EL (cell line): ENCODE measurements around the gene DEPP1.

Source experiments
- DNase-seq: peaks from one replicate; pipeline ENCODE4 v3.0.0-alpha.2; 2016

Gene DEPP1

DNA sequence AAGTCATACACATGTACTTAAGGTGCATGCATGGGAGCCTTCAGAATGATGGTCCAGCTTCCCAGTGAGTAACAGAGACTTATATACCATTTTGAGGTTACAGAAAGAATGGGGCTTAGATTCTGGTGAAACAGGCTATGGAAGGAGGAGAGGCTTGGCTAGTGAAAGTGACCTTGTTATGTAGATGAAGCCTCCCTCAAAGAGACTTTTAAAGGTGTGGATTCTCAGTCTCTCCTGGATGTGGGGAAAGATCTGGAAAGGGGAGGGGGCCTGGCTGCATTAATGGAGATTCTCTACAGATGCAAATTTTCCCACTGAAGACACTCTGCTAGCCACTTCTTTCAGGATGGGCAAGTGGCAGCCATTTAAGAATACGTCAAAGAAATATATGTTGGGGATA, 13.5 kb downstream of the DEPP1 start:
- DNase-seq, result no peak

DNA sequence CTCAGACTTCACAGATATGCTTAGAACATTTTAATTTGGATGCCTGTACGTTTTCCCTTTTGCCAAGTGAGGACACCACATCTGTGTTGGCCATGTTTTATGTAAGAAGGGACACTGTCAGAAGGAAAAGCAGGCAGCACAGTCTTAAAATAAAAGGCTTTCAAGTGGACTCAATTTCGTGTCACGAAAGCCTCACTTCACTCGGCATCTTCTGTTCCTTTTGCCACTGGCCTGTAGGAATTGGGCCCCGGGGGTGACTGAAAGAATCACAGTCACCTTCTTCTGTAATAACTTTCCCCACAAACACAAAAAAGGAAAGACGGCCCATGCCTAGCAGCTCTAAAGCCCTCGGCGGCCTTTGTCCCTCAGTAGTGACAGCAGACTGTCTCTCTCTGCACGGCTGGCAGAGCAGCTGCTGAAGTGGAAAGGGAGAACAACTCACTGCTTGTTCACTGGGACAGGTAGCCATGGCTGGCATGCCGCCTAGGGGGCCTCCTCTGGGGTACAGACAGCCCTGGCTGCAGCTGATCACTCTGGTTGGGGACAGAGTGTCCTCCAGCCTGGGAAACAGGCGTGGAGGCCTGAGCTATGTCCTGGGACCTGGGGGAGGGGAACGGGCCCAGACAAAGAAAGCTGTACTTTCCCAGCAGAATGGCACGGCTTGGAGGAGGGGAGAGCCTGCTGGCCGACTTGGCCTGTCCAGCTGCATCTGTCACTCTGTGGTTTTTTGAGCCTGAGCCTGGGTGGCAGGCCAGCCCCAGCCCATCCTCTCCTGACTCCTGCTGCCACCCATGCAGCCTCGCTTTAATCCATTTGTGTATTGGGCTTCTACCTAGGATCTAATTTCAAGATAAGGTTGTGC, 14.6 kb downstream of the DEPP1 start:
- DNase-seq, result no peak

DNA sequence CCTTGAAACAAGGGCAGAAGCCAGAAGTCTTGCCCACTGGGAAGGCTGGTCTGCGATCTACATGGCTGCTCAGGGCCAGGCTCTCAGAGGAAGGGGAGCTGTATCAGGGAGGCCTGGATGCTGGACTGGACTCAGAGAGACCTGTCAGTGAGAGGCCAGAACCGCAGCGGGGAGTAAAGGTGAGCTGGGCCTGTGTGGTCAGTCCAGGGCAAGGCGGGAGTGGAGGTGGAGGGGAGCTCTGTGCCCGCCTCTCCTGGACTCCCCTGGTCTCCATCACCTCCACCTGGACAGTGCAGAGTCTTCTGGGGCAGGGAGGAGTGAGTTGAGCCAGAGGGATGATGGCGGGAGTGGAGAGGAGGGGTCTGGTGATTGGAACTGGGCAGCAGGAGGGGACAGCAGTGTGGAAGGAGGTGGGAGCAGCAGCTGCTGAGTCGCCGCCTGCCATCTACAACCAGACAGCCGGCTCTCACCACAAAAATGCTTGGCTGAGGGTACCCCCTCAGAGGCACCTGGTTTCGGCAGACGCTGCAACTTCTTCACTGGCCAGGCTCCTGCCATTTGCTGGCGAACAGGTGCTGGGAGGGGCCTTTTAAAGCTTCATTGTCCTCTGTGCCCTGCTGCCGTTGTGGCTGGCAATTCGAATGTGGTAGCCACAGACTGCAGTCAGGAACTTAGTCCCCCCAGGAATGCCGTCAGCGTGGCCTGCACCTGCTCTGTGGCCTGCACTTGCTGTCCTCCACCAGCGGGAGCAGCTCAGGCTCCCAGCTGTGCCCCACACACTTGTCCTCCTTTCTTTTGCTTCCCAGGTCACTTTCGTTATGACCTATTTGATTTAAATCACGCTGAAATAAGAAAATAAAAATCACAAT, 15.5 kb downstream of the DEPP1 start:
- no peak for DNase-seq

DNA sequence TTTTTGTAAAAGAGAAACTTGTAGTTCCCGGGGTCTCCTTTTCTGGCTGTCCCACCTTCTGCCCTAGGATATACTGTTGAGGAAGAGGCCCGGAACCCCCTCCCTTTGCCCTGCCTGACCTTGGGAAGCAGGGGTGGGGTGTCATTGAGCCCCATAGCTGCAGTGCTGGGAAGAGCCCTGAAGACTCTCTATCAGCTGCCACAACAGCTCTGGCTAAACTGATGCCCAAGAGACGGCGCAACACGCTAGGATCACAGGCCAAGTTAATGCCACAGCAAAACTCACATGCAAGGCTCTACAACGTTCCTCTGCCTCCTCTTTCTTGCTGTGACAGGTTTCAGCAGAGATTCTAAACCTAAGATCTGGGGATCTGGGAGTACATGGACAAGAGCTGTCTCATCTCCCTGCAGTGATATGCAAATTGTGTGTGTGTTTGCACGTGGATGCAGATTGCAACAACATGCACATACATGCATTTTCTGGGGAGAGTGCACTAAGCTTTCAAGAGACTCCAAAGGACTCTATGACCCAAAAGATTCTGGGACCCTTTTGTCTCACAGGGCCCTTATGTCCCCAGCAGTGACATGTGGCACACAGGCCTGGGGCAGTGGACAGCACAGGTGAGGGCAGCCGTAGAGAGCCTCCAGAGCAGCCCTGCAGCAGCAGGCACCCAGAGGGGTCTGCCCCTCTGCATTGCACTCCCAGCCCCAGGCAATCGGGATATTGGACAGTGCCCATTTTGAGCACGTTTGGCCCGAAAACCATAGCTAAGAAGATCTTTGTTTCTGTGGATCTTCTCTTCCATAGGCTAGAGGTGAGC, 16.5 kb downstream of the DEPP1 start:
- DNase-seq, result no peak

DNA sequence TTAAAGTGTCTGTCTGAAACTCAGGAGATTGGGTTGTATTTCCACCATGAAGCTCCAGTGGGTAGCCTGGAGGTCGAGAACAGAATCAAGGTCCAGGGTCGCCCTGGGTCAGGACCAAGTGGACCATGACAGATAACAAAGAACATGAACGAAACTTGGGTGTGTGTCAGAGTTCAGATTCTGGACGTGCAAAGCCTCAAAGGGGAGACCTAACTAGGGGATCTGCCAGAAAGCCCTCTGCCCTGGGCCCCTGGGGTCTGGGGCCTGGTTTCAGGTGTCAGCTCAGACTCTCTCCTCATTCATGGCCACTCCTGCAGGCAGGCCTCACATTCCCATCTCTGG, 17.4 kb downstream of the DEPP1 start:
- DNase-seq, result no peak

DNA sequence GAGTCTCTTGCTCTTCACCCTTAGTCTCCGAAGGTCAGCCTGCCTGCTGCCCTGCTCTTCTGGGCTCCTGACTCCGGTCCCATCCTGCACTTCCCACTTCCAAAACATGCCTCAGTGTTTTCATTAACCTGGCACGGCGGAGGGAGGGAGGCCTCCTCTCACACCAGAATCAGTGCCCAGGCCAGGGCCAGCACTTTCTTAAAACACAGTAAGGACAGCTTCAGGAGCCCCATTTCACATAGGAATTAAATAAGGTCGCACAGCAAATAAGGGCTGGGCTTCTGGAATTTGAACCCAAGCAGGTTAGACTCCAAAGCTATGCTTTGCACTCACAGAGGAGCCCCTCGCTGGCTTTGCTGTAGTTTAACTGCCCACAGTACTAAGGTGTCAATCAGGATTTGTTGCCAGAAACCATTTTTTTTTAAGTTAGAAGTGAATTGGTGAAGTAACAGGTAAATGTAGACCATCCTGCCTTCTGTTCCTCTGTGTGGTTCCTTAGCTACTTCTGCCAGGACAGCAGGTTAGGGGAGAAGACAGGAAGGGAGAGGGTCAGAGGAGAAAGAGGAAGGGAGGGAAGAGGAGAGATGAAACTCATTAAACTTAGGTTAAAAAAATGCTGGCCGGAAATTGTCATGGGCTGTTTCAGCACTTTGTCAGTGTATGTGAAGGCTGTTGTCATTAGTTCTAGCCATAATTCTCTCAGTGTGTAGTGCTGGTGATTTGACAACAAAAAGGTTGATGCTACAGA, 18.0 kb downstream of the DEPP1 start:
- no peak for DNase-seq

DNA sequence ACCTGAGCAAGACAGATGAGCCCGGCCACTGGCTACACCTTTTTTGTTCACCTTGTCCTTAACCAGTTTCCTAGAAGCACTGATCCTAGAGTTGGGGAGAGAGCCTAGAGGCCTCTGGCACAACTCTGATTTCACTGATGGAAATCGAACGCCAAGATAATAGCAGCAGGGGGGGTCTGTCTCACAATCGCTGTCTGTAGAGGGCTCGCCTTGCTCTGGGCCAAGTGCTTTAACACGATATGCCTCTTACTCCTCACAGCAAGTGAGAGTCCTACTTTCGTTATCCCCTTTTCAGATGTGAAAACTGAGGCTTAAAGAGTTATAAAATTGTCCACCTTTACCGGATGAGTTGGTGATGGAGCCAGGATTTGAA, 18.5 kb downstream of the DEPP1 start:
- no peak for DNase-seq

DNA sequence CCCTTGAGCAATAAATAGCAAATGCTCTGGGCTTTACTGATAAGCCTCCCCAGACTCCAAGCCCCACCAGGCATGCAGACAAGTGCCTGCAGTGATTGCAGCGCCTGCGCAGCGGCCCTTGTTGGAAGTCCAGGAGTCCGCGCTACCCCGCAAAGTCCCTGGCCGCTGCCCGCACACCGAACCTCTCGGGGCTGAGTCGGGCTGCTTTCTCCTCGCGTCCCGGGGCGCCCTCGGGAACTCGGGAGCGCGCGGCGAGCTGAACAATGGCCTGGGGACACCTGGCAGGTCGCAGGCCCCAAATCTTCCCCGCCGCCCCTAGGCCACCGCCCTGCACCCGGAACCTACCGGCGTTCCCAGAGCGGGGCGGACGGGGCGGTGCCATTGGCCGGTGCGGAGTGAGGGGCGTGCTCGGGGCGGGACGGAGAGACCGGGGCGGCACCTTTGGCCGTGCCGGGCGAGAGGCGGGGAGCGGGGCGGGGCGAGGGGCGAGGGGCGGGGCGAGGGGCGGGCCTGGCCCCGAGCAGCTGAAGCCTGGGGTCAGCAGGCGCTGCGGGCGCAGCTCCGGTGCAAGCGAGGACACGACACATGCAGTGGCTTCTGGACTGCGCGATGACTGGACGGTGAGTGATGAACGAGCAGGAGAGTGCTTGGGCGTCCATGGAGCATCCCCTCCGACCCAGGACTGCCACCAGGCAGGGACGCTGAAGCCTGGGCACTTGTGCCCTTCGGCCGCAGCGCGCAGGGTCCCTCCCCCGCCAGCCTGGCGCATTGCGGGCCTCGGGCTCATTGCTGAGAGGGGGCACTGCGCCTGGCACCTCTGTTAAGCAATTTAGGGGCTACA, 19.1 kb downstream of the DEPP1 start, which contains the start of gene RASSF4:
Gene RASSF4, plus strand, starts transcription at position 556 of the 841 bp plus-strand sequence. CDS start 10,401 bp downstream, outside the sequence.
- peak; percentile 86 for DNase-seq

DNA sequence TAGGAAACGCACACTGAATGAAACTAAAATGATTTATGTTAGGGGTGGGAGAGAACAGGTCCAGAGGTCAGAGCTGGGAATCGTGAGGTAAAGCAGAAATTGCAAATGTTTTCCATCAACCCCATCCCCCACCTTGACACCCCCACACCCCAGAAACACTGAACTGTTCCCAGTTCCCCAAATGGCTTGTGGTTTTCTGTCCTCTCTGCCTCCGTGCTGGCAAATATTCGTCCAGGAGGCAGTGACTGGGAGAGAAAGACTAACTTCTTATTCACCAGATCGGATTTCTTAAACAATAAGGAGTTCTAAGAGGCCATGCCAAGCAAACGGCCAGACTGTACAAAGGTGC, 19.7 kb downstream of the DEPP1 start:
- no peak for DNase-seq

DNA sequence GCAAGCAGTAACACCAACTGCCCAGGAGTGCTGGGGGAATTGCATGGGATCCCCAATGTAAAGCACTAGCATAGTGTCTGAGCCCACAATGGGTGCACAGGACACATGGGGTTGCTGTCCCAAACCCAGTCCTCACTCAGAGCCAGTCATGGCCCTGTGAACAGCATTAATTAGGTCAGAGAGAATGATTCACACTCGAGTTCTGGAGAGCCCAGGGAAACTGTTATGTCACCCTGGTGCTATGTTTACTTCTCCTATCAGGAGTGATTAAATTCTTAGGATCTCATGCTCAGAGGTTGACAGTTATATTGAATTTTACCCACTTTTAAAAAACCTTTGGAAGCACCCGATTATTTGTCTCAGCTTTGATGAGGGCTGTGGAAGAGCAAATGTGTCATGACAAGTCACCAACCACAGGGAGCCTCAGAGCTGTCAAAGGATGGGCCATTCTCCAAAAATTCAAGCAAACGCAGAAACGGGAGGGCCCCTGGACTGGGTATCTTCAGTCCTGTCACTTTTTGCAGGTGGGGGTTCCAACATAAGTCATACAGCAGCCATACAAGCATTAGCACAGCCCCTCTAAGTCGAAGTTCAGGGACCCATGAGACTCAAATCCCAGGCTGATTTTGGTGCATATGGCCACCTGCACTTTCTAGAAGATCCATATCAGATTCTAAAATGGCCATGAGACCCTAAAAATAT, 20.3 kb downstream of the DEPP1 start:
- peak; percentile 67 for DNase-seq

DNA sequence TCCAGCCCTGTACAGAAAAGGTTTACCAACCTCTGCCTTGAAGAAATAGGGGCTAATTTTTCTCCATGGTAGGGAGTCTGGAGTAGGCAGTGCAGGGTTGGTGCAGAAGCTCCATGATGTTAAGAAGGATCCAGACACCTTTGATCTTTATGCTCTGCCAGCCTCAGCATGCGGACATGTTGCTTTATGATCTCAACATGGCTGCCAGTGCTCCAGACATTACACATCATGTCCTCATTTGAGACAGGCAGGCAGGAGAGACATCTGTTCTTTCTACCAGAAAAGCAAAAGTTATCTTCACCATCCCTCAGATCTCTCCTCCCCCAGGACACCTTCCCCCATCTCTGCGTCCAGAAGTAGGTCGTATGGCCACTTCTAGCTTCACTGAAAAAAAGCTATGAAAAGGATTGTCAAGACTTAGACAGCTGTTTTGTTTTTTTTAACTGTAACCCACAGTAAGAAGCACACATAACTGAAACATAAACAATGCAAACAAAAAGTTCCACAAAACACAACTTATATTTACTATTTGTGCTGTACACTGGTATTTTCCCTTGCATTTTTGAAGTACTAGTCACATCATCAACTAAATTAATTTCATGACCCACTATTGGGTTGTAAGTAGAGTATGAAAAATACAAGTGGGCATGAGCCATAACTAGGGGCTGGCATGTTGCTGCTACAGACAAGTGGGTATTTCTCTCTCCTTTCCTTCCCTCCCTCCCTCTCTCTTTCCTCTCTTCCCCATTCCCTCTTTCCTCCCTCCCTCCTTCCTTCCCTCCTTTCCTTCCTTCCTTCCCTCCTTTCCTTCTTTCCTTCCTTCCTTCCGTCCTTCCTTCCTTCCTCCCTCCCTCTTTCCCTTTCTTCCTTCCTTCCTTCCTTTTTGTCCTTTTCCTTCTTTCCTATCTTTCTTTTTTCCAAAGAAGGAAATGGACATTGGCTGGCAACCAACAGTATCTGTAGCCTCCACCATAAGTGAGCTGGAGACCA, 21.6 kb downstream of the DEPP1 start:
- no peak for DNase-seq

DNA sequence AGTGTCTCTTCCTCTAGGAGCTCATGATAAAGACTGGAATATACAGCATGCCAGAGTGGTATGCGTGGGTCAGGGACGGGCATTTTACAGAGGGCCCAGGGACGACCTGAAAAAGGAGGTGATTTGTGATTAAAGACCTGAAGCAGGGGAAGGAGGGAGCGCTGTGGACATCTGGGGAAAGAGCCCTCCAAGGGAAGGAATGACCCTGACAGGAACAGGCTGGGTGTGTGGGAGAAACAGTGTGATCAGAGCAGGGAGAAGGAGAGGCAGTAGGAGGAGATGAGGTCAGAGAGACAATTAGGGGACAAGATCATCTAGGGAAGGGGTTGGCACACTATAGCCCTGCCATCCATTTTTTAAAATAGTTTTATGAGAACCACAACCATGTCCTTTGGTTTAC, 22.4 kb downstream of the DEPP1 start:
- DNase-seq, result no peak

DNA sequence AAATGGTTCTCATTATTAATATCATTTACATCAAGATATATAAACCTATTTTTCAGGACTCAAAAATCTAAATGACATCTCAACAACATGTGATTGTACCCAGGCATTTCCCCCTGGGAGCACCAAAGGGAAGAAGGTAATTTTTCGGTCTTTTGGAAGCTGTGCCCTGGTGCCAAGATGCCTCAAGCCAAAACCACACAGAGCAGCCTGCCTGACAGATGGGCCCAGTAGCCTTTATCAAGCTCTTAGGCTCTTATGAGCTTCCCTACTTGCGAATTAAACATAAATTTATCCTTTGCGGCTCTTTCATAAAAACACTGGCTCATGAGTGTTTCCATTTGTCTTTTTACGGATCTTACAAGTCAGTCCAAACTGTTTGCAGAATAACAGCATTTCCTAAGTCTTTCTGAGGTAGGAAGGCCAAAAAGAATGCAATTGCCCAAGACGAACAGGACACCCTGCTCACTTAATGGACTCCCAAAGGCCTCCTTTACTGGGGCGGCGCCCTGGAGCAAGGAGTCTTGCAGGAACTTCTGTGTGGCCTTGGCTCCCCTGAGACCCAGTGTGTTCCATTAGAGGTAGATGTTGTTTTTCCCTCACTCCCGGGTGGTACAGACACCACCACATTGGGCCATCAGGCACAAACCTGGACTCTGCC, 23.1 kb downstream of the DEPP1 start:
- no peak for DNase-seq

DNA sequence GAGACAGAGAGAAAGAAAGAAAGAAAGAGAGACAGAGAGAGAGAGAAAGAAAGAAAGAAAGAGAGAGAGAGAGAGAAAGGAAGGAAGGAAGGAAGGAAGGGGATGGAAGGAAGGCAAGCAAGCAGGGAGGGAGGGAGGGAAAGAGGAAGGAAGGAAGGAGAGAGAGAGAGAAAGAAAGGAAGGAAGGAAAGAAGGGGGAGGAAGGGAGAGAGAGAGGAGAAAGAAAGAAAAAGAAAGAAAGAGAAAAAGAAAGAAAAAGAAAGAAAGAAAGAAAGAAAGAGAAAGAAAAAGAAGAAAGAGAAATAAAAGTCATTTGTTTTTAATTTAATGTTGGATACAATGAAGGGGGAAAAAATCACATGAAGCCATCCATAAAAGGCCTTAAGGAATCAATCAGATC, 23.6 kb downstream of the DEPP1 start:
- no peak for DNase-seq

DNA sequence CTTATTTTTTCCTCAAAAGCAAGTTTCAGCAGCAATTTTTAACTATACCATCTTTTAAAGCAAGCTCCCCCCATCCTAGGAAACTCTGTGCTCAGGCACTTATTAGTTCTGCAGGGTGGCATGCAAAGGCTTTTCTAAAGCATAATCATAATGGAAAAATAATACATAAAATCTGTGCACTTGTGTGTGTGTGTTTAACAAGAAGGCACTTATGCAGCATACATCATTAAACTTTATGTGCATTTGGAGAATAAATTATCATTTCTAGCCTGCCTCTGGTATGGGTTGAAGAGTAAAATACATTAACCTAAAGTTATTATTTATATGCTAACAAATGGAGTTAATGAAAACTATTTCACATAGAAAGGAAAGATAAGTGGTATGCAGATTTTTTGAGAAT, 24.6 kb downstream of the DEPP1 start:
- no peak for DNase-seq

DNA sequence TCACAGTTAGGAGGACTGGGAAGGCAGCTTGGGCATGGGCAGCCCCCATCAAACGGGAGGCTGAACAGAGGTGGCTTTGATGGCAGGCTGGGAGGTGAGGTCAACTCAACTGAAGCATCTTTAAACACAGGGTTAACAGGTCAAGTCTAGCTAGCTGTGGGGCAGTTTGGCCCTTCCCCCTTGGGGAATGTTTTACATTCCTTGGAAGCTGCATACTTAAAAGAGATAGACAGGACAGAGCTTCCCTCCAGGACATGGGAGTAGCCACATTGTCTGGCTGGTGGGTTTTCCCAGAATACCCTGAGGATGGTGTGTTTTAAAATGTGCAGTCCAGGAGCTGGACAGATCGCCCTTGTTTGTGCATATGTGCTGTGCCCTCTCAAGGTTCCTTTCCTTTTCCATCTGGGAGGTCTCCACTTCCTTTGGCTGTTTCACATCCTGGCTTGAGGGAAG, 25.8 kb downstream of the DEPP1 start:
- peak; percentile 53 for DNase-seq

DNA sequence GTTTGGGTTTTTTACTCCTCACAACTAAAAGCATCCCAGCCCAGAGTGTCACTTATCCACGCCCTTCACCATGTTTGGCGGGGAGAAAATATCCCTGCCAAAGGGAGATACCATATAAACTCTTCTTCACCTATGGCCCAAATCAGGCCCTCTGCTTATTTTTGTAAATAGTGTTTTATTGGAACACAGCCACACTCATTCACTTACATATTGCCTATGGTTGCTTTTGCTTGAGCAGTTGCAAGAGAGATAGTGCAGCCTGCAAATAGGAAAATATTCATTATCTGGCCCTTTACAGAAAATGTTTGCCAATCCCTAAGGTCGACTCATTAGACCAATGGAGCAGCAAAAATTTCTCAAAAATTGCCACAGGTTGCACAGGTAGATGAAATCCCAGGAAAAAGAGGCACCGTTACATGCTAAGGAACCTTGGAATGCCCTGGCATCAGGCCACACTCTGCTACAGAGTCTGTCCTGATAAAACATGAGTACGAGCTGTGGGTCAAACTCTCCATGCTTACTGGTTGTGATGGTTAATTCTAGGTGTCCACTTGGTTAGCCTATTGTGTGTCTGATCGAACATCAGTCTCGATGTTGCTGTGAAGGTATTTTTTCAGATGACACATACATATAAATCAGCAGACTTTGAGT, 26.9 kb downstream of the DEPP1 start:
- no peak for DNase-seq
